GM18861 (cell line): ENCODE data around the gene TLN1.

ENCODE experiments used
- ATAC-seq: cut with Tn5 transposase; IDR thresholded peaks from one replicate; pipeline ENCODE4 v1.9.1; 2021; ENCODE audit not compliant: unreplicated experiment

TLN1 gene

GRCh38 chr9:35669331-35670145 lies 62.5 kb downstream of the TLN1 start:
- ATAC-seq = no peak

- no peak for ATAC-seq
Measured at GRCh38 chr9:35667939-35668338, 64.1 kb downstream of the TLN1 start.

DNA sequence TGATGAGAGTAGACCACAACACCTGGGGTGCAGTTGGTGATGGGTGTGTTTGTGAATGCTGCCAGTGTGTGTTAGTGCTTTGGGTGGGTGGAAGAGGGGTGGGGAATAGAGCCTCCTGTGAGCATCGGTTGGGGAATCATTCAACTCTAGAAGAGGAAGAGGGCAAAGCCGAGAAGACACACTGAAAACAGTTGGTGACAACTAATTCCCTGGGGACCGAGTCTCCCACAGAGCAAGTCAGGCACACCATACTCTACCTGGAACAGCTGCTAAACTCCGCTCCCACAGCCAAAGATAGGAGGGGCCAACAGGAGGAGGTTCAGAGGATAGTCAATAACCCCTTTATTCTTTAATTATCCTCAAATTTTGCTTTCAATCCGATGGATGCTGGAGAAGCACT lies 65.4 kb downstream of the TLN1 start:
- ATAC-seq = no peak

- no peak for ATAC-seq
Measured at GRCh38 chr9:35666045-35666444, 66.0 kb downstream of the TLN1 start.

GRCh38 chr9:35665471-35665818 lies 66.5 kb downstream of the TLN1 start:
- ATAC-seq = no peak

GRCh38 chr9:35664531-35665470 lies 67.2 kb downstream of the TLN1 start, which contains the start of gene ARHGEF39:
Gene ARHGEF39 (minus strand): TSS chr9:35665195. CDS start chr9:35665169, 26 bp downstream.
- ATAC-seq = peak; percentile 64

- no peak for ATAC-seq
Measured at GRCh38 chr9:35662437-35662836, 69.6 kb downstream of the TLN1 start.

GRCh38 chr9:35661756-35662350 lies 70.1 kb downstream of the TLN1 start:
- no peak for ATAC-seq

- no peak for ATAC-seq
Measured at GRCh38 chr9:35660966-35661415, 71.0 kb downstream of the TLN1 start.

- ATAC-seq = no peak
Measured at GRCh38 chr9:35659340-35659739, 72.7 kb downstream of the TLN1 start.

DNA sequence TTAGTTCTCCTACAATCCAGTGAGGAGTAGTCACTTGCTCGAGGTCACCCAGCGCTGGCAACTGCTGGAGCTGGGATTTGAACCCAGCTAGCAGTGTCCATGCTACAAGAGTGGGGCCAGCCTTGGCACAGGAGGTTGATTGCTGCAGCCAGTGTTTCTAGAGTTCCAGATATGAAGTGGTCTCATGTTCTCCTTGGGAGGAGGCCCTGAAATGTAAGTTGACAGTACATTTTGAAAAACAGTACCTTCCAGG lies 73.1 kb downstream of the TLN1 start:
- no peak for ATAC-seq

- peak; percentile 41 for ATAC-seq
Measured at GRCh38 chr9:35658137-35658967, 73.6 kb downstream of the TLN1 start, which contains the start of gene CCDC107. Gene CCDC107 (plus strand): TSS chr9:35658292. CDS start chr9:35658380, 88 bp downstream.

DNA sequence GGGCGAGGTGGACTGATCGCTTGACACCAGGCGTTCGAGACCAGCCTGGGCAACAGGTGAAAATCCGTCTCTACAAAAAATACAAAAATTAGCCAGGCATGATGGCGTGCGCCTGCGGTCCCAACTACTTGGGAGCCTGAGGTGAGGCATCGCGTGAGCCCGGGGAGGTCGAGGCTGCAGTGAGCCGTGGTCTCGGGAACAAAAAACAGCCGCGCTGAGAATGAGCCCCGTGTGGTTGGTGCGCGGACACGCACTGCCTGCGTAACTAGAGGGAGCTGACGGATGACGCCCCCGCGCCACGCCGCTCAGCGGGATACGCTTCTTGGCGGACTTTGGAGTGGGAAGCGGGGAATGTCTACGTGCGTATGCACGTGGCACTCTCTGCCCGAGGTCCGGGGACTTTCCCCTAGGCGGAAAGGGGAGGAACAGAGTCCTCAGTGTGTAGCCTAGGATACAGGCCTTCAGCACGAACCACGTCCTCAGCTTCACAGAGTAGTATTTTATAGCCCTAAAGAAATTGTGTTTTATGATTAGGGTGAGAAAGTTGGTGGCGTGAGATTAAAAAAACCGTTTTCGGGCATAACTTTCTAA lies 74.4 kb downstream of the TLN1 start, which contains the start of gene RMRP:
TSS of gene RMRP (minus strand) at position 474 of the 591 bp plus-strand sequence.
- ATAC-seq = peak; percentile 80

- no peak for ATAC-seq
Measured at GRCh38 chr9:35656831-35657545, 75.0 kb downstream of the TLN1 start.

DNA sequence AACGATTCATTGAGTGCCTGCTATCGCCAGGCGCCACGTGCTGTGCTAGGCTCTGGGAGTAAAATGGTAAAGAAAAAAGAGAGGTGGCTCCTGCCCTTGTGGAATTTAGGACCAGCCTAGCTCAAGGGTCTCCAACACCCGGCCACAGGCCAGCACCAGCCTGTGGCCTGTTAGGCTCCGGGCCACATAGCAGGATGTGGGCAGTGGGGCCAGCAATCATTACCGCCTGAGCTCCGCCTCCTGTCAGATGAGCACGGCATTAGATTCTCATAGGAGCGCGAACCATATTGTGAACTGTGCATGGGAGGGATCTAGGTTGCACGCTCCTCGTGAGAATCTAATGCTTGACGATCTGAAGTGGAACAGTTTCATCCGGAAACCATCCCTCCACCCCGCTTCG lies 75.6 kb downstream of the TLN1 start:
- ATAC-seq = no peak

- ATAC-seq = no peak
Measured at GRCh38 chr9:35653611-35654010, 78.4 kb downstream of the TLN1 start.

- no peak for ATAC-seq
Measured at GRCh38 chr9:35652829-35653209, 79.2 kb downstream of the TLN1 start.

DNA sequence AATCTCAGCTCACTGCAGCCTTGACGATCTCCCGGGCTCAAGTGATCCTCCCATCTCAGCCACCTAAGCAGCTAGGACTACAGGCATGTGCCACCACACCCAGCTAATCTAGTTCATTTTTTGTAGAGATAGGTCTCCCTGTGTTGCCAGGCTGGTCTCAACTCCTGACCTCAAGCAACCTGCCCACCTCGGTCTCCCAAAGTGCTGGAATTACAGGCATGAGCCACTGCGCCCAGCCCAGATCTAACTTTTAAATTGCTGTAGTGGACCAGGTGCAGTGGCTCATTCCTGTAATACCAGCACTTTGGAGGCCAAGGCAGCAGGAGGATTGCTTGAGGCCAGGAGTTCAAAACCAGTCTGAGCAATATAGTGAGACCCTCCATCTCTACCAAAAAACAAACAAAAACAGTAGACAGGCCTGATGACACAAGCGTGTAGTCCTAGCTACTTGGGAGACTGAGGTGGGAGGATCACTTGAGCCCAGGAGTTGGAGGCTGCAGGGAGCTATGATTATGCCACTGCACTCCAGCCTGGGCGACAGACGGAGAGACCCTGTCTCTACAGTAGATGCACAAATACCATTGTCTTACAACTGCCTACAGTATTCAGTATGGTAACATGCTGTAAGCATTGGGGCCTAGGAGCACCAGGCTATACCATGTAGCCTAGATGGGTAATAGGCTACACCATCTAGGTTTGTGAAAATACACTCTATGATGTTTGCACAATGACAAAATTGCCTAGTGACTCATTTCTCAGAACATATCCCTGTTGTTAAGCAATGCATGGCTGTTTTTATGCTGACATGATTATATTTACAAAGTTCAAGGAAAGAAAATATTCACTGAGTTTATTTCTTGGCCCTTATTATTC lies 79.8 kb downstream of the TLN1 start:
- no peak for ATAC-seq
